WTC11 (cell line): ENCODE results near the gene ARHGAP30. TPM values are rescaled to one million over a fixed set of nuclear protein-coding genes. Genes with fewer than 3 reads are reported as not detected.
A peak's percentile ranks its signal among the peaks of the same experiment; 100 is the strongest.
"Not testable (repeated sequence)": the region's sequence is repeated elsewhere in the genome, so short reads cannot be mapped to it uniquely, and the experiment has no call there.

Experiments
- ATAC-seq: fragments of 200-7000 bp; cut with Tn5 transposase; 2 replicates; pipeline ENCODE4 v1.10.0; 2021; ENCODE audit warnings: mild to moderate bottlenecking, moderate library complexity
- CTCF ChIA-PET: fragments of 300-600 bp; sonication (Branson Sonifier 250); formaldehyde crosslinking; loops from one replicate; lab custom pipeline; 2021; ENCODE audit warnings: antibody characterized with exemption; lab: Charles Lee
- POLR2A ChIA-PET: fragments of 350-600 bp; sonication (Branson Sonifier 250); formaldehyde crosslinking; loops from one replicate; lab custom pipeline; 2021; ENCODE audit warnings: antibody characterized with exemption; lab: Charles Lee
- DNase-seq: peaks from one replicate; pipeline ENCODE4 v3.0.0; 2021; ENCODE audit warnings: low spot score
- H3K27ac Mint-ChIP-seq: 2 replicates; pipeline ENCODE4 v1.8.0; 2021; ENCODE audit warnings: mixed read lengths
- H3K27me3 Mint-ChIP-seq: 2 replicates; pipeline ENCODE4 v1.8.0; 2021; ENCODE audit warnings: low read depth, mild to moderate bottlenecking, moderate library complexity, mixed read lengths
- H3K36me3 Mint-ChIP-seq: 2 replicates; pipeline ENCODE4 v1.8.0; 2021; ENCODE audit warnings: mixed read lengths
- H3K4me1 Mint-ChIP-seq: 2 replicates; pipeline ENCODE4 v1.8.0; 2022; ENCODE audit warnings: mixed read lengths
- H3K4me3 Mint-ChIP-seq: 2 replicates; pipeline ENCODE4 v1.8.0; 2021; ENCODE audit warnings: mild to moderate bottlenecking, moderate library complexity, mixed read lengths
- H3K9me3 Mint-ChIP-seq: 2 replicates; pipeline ENCODE4 v1.8.0; 2021; ENCODE audit warnings: mixed read lengths
- CBFB ChIP-seq: sonication (generic); formaldehyde crosslinking; IDR thresholded peaks from 2 replicates; pipeline ENCODE4 v1.8.1; 2022; ENCODE audit warnings: mild to moderate bottlenecking, low read depth, missing genetic modification reagents
- GTF2I ChIP-seq: fragments of 250-450 bp; sonication (Bioruptor Pico); conservative IDR thresholded peaks from 2 replicates; pipeline ENCODE4 v1.4.0; 2021; ENCODE audit warnings: mild to moderate bottlenecking
- JUN ChIP-seq: sonication (generic); formaldehyde crosslinking; IDR thresholded peaks from 2 replicates; pipeline ENCODE4 v1.8.0; 2023; ENCODE audit warnings: mild to moderate bottlenecking, missing genetic modification reagents
- MXD4 ChIP-seq: fragments of 250-450 bp; sonication (Bioruptor Pico); IDR thresholded peaks from 2 replicates; pipeline ENCODE4 v1.8.0; 2021; ENCODE audit warnings: mild to moderate bottlenecking, moderate library complexity, borderline replicate concordance
- NR2C2 ChIP-seq: sonication (generic); formaldehyde crosslinking; IDR thresholded peaks from 2 replicates; pipeline ENCODE4 v1.8.0; 2022; ENCODE audit warnings: mild to moderate bottlenecking, missing genetic modification reagents
- NR3C1 ChIP-seq: sonication (generic); formaldehyde crosslinking; conservative IDR thresholded peaks from 2 replicates; pipeline ENCODE4 v1.8.1; 2023; ENCODE audit warnings: low read depth, mild to moderate bottlenecking, missing genetic modification reagents
- SP1 ChIP-seq: sonication (generic); formaldehyde crosslinking; conservative IDR thresholded peaks from 2 replicates; pipeline ENCODE4 v1.8.1; 2022; ENCODE audit warnings: missing genetic modification reagents
- TP53 ChIP-seq: sonication (generic); formaldehyde crosslinking; IDR thresholded peaks from 2 replicates; pipeline ENCODE4 v1.8.1; 2023; ENCODE audit warnings: mild to moderate bottlenecking, missing genetic modification reagents
- total RNA-seq: library from RNA; stranded (reverse); gene quantifications from 3 replicates; pipeline ENCODE4 v1.2.3, GENCODE V29; 2021
- TF ChIP-seq, protein P1 (sequence below): sonication (generic); formaldehyde crosslinking; IDR thresholded peaks from 2 replicates; pipeline ENCODE4 v1.8.1; 2023; ENCODE audit warnings: mild to moderate bottlenecking, missing genetic modification reagents, moderate library complexity
- TF ChIP-seq, protein P2 (sequence below): sonication (generic); formaldehyde crosslinking; IDR thresholded peaks from 2 replicates; pipeline ENCODE4 v1.8.0; 2022; ENCODE audit warnings: missing genetic modification reagents
- TF ChIP-seq, protein P3 (sequence below): sonication (generic); formaldehyde crosslinking; IDR thresholded peaks from 2 replicates; pipeline ENCODE4 v1.8.1; 2022; ENCODE audit warnings: mild to moderate bottlenecking, missing genetic modification reagents, moderate library complexity, borderline replicate concordance

The ARHGAP30 gene
- total RNA-seq, 1 experiment from 2014 or later: 0.52 TPM

DNA sequence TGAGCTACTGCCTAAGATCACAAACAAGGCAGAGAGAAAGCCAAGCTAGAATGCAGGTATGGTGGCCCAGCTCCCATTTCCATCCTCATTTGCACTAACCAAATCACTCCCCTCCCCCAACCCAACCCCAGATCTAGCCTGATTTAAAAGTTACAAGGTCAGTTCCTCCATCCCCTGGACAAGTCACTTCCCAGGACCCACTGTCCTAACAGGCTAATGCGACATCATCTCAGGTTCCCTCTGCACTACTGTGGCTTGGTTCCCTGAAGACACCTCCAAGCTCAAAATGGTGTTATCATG, 51.1 kb downstream of the ARHGAP30 start:
- DNase-seq: no peak
- H3K9me3 Mint-ChIP-seq: no peaks in the 10 kb centered on the region
- H3K36me3 Mint-ChIP-seq: peaks cover 6% of the 10 kb centered on the region; the same call in 1 of the 2 replicates
- no peak for ATAC-seq
- POLR2A ChIA-PET: interaction anchor here (1.4 kb wide), 1 partner anchor 27 kb away, joined by 5 read pairs; the partner anchor contains the start of gene USF1
- H3K4me3 Mint-ChIP-seq: peak overlapping the region; percentile 87
- H3K27me3 Mint-ChIP-seq: no peaks in the 10 kb centered on the region
- CTCF ChIA-PET: interaction anchor here (0.6 to 1.6 kb wide), 7 partner anchors 20 to 79 kb away, joined by 3 to 8 read pairs (median 6); partner anchors contain the start of genes ITLN2, KLHDC9, TSTD1 and USF1
- TF ChIP-seq NR3C1 (CRISPR knock-in tag) (no peak), MXD4 (CRISPR knock-in tag) (no peak)
- TF ChIP-seq, protein P1, sequence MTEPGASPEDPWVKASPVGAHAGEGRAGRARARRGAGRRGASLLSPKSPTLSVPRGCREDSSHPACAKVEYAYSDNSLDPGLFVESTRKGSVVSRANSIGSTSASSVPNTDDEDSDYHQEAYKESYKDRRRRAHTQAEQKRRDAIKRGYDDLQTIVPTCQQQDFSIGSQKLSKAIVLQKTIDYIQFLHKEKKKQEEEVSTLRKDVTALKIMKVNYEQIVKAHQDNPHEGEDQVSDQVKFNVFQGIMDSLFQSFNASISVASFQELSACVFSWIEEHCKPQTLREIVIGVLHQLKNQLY (CRISPR knock-in tag): no peak
- TF ChIP-seq, protein P2, sequence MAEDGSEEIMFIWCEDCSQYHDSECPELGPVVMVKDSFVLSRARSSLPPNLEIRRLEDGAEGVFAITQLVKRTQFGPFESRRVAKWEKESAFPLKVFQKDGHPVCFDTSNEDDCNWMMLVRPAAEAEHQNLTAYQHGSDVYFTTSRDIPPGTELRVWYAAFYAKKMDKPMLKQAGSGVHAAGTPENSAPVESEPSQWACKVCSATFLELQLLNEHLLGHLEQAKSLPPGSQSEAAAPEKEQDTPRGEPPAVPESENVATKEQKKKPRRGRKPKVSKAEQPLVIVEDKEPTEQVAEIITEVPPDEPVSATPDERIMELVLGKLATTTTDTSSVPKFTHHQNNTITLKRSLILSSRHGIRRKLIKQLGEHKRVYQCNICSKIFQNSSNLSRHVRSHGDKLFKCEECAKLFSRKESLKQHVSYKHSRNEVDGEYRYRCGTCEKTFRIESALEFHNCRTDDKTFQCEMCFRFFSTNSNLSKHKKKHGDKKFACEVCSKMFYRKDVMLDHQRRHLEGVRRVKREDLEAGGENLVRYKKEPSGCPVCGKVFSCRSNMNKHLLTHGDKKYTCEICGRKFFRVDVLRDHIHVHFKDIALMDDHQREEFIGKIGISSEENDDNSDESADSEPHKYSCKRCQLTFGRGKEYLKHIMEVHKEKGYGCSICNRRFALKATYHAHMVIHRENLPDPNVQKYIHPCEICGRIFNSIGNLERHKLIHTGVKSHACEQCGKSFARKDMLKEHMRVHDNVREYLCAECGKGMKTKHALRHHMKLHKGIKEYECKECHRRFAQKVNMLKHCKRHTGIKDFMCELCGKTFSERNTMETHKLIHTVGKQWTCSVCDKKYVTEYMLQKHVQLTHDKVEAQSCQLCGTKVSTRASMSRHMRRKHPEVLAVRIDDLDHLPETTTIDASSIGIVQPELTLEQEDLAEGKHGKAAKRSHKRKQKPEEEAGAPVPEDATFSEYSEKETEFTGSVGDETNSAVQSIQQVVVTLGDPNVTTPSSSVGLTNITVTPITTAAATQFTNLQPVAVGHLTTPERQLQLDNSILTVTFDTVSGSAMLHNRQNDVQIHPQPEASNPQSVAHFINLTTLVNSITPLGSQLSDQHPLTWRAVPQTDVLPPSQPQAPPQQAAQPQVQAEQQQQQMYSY (CRISPR knock-in tag): no peak
- H3K27ac Mint-ChIP-seq: peak overlapping the region; percentile 100
- H3K4me1 Mint-ChIP-seq: peaks cover 58% of the 10 kb centered on the region

DNA sequence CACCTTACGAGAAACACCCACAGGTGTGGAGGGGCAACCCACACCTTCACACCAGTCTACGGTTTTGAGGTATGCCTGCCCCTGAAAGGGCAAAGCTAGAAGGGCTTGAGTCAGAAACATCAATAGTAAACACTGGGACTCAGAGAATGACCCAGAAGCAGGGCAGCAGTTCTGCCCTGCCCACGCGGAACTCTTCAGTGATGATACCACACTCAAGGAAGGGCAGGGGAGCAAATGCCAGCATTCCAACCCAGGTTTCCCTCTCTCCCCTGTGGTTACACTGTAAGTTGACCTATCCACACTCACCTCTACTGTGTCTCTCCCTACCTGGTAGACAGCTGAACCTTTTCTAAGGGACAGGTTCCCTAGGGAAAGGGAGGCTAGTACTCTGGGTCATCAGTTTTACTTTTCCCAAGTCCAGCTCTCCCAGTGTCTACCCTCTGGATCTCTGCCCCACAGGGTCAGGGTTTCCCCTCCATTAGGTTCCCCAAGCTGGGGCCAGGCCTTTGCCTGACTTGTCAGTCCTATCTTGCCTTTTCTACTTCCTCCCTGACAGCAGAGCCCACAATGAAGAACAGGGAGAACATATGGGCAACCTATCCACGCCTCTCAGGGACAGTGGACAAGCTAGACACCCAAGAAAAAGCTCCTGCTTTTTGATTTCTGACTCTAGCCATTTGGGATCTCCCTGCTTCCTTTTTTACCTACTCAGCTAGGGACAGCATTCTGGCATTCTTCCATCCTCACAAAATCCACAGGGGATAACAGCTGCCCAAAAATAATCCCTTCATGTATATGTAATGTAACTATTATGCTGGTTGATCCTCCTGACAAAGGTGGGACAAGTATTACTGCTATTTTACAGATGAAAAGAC, 51.7 kb downstream of the ARHGAP30 start:
- TF ChIP-seq TP53 (no peak), JUN (CRISPR knock-in tag) (no peak), CBFB (CRISPR knock-in tag) (no peak), GTF2I (no peak), SP1 (CRISPR knock-in tag) (no peak), NR2C2 (no peak)
- TF ChIP-seq, protein P2 (CRISPR knock-in tag): no peak
- TF ChIP-seq, protein P3, sequence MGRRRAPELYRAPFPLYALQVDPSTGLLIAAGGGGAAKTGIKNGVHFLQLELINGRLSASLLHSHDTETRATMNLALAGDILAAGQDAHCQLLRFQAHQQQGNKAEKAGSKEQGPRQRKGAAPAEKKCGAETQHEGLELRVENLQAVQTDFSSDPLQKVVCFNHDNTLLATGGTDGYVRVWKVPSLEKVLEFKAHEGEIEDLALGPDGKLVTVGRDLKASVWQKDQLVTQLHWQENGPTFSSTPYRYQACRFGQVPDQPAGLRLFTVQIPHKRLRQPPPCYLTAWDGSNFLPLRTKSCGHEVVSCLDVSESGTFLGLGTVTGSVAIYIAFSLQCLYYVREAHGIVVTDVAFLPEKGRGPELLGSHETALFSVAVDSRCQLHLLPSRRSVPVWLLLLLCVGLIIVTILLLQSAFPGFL (CRISPR knock-in tag): no peak
- H3K36me3 Mint-ChIP-seq: peaks cover 6% of the 10 kb centered on the region; the same call in 1 of the 2 replicates
- no peak for DNase-seq
- peaks cover 64% of the 10 kb centered on the region for H3K4me1 Mint-ChIP-seq
- no peaks in the 10 kb centered on the region for H3K9me3 Mint-ChIP-seq
- peak overlapping the region; percentile 87 for H3K4me3 Mint-ChIP-seq
- CTCF ChIA-PET: interaction anchor here (0.6 to 1.6 kb wide), 7 partner anchors 20 to 80 kb away, joined by 3 to 8 read pairs (median 6); partner anchors contain the start of genes ITLN2, KLHDC9, TSTD1 and USF1
- peak overlapping the region; percentile 100 for H3K27ac Mint-ChIP-seq
- no peak for ATAC-seq
- H3K27me3 Mint-ChIP-seq: no peaks in the 10 kb centered on the region
- POLR2A ChIA-PET: interaction anchor here (1.4 kb wide), 1 partner anchor 27 kb away, joined by 5 read pairs; the partner anchor contains the start of gene USF1

DNA sequence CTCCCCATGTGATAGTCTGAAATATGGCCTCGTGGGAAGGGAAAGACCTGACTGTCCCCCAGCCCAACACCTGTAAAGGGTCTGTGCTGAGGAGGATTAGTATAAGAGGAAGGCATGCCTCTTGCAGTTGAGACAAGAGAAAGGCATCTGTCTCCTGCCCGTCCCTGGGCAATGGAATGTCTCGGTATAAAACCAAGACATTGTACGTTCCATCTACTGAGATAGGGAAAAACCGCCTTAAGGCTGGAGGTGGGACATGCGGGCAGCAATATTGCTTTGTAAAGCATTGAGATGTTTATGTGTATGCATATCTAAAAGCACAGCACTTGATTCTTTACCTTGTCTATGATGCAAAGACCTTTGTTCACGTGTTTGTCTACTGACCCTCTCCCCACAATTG, 52.5 kb downstream of the ARHGAP30 start:
- H3K9me3 Mint-ChIP-seq, H3K27me3 Mint-ChIP-seq, POLR2A ChIA-PET, DNase-seq, H3K36me3 Mint-ChIP-seq, ATAC-seq, CTCF ChIA-PET: not testable (repeated sequence)
- Mint-ChIP-seq H3K4me1 (peaks cover 66% of the 10 kb centered on the region), H3K27ac (peak overlapping the region; percentile 100), H3K4me3 (peak overlapping the region; percentile 87)

DNA sequence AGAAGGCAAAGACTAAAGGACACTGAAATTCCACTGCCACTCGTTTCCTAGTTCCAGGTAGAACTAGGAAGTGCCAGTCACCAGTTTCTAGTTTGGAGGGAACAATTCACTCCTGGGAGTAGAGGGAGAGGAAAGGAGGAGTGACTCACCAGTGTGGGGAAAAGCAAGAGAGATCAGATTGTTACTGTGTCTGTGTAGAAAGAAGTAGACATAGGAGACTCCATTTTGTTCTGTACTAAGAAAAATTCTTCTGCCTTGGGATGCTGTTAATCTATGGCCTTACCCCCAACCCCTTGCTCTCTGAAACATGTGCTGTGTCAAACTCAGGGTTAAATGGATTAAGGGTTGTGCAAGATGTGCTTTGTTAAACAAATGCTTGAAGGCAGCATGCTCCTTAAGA, 53.0 kb downstream of the ARHGAP30 start:
- H3K36me3 Mint-ChIP-seq, ATAC-seq, CTCF ChIA-PET, H3K9me3 Mint-ChIP-seq, DNase-seq, H3K27me3 Mint-ChIP-seq, POLR2A ChIA-PET: not testable (repeated sequence)
- Mint-ChIP-seq H3K27ac (peak overlapping the region; percentile 98), H3K4me3 (peak overlapping the region; percentile 35; the same call in 1 of the 2 replicates), H3K4me1 (peaks cover 66% of the 10 kb centered on the region)
